AML-193 (cell line): ENCODE data around the gene HGF.
A peak's percentile ranks its signal among the peaks of the same experiment; 100 is the strongest.

Source experiments
- DNase-seq, 2 experiments: peaks; one replicate each; lab custom pipeline; 2025; lab: John Stamatoyannopoulos, UW

Gene HGF

DNA sequence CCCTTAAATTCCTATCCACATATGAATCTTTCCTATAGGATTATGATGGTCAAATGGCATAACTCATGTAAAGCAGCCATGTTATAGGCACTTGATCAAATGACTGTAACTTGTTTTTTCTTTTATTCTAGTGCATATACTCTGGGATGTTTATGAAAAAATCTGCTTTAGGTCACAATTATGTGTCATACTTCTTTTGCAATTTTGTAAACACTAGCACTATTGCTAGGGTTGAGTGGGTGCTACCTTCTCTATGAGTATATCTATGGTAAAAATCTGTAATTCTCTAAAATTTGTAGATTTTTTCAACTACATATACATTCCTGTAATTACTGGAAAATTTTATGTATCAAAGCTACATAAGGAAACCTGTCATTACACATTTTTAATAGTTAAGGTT is 50.0 kb downstream of the HGF start:
- DNase-seq: no peak

DNA sequence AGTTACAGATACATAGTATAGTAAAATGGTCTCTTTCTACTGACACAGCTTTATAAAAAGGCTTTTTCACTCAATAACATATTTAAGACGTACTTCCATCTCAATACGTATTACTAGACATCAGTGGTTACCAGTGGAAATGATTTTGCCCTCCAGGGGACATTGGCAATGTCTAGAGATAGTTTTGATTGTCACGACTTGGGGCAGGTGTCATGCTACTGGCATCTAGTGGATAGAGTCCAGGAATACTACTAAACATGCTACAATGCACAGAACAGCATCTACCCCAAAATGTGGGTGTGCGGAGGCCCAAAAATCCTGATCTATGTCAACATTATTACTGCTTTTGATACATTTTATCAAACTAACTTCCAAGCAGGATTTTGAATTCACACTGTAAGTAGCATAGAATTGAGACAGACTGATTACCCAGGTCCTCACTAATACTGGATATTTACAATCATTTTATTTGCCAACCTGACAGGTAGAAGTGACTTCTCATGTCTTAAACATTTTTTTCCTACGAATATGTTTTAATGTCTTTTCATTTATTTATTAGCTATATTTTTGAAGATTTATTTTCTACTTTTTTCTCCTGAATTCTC is 53.8 kb downstream of the HGF start:
- no peak for DNase-seq

DNA sequence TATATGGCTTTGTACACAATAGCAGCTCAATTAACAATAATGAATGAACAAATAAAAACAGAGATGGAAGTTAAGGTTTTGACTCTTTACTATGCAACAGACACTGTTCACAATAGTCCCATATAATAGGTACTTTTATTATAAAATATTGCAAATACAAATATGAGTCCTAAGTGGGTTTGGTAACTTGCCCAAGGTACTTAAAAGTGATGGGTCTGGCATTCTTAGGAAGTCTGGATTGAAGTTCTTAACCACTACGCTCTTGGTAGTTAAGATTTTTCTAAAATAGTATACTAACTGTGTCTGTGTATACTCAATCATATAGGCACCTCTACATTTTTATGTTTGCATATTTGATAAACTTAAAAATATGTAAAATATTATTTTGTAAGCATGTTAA is 55.5 kb downstream of the HGF start:
- DNase-seq: no peak

DNA sequence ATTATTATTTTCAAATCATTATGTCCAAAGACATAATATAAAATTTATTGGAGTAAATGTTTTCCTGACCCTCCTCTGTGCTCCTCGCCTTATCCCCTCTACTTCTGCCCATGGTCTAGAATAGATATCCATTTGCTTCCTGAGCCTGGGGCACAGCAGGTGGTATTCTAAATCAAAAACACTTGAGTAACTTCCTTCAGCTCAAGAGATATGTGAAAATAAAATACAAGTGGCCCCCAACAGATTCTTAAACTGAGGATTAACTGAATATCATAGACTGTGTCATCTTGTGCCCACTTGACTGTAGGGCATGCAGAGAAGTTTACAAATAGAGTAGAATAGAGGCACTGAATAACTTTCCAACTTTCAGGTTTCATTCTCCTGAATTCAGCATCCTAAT is 59.1 kb downstream of the HGF start:
- DNase-seq: no peak

DNA sequence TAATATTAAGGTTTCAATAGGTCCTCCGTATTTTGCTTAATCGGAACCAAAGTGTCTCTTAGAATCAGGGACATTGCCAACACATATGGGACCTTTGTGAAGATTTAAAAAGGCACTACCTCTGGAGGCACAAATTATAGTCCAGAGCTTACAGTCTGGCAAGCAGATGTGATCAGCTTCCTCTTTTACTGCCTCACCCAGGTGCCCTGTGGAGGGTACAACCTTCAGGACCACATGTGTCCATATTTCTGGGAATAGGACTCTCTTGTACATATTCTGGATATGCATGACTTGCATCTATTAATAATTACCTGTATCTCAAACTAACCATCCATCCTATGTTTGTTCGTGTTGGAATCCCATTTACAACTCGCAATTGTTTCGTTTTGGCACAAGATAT is 60.0 kb downstream of the HGF start:
- DNase-seq: no peak

DNA sequence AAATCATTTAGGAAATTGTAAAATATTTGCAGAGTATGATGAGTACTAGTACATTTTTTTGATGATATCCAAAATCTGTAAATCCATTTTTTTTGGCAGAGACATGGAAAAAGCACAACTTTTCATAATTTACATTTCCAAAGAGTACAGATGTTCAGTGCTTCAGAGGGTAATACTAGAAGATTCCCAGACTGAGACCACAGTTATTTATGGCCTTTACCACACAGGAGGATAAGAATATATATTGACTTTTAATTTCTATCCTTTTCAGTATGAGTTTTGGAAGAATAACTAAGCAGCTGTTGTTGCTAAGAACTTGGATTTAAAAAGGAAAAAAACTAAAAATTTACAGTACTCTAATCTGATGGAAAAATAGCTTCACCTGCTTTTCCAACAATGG is 61.9 kb downstream of the HGF start:
- DNase-seq: no peak

DNA sequence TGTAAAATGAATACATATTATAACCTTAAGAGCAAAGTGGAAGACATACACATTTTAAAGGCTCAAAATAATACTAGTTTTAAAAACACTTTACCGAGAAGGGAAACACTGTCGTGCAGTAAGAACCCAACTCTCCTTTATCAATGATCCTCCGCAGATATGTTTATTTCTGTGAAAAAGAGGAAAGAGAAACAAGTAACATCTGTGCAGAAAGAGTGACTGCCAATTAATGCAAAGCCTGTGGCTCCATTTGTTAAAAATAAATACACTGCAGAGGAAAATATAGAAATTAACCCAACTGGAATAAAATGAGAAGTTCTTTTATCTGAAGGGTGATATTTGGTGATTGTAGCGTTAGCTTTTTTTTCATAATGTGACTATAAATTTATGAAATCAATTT is 62.7 kb downstream of the HGF start:
- no peak for DNase-seq

DNA sequence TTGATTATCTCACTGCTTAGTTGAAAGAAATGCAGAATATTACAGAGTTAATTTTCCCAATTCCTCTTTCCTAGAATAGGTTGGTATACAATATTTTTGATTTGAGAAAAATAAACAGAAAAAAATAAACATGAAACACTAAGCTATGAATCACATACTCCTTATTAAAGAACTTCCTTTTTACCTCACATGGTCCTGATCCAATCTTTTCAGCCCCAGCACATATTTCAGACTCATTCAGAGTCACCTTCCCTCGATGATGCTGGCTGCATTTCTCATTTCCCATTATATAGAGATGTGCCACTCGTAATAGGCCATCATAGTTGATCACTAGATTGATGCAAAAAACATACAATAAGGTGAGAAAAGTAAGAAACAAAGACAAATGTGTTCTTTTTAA is 64.6 kb downstream of the HGF start:
- no peak for DNase-seq

DNA sequence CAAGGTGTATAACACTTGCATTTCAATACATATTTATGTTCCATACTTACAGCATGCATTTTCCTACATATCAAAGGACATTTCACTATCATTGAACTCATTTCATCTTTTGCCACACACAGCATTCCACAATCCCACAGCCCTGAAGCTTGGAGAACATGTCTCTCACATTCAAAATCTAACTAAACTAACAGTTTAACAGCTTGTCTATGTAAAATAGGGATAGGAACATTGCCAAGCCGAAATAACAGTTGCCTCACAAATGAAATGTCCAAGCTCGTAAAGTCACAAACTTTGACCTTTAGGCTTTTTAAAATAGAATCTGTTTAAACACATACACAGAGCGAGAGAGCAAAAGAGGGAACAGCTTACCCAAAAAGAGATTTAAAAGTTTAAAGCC is 65.3 kb downstream of the HGF start:
- no peak for DNase-seq

DNA sequence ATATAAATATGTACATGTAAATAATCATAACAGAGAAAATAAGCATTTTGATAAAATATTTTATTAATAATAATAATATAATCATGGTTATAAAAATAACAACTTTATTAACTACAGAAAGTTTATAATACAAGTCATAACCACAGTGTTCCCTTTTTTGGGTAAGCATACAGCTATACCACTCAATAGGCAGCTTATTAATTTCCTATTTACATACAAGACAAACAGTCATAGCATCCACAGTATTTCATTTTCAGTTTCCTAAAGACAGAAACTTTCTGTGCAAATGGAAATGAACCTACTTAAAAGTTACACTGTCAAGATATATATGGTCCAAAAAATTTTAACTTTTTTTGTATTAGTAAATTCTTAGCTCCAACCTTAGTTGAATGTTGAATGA is 70.9 kb downstream of the HGF start:
- no peak for DNase-seq

DNA sequence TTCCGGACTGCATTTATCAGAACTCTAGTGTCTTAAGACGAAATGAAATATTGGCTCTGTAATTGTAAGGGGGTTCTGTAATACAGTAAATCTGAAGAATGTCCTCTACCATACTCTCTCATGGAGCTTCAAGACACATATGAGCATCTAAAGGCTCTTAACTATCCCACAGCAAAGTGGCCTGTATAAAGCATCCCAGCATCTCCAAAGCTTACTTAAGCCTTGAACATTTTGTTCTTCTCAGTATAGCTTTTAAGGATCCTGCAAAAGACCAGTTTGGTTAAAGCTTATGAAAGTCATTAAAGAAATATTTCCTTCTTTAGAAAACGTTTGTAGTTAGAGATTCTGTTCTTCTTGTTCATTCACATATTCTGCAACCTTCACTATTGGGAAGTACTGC is 75.1 kb downstream of the HGF start:
- no peak for DNase-seq

DNA sequence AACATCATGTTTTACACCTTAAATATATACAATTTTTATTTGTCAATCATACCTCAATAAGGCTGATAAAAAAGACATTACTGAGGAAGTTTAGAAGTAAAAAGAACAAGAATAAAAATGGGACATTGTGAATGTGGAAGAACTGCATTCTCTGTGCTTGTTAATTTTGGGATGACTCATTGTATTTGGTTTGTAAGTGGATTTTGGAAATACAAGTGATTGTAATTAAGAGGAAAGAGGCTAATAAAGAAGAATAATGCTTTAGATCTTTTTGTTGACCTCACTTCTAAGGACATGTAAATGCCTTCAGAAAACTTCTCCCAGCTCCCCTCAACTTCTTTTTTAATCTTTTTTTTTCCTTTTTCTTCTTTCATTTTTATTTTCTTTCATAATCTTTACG is 76.0 kb downstream of the HGF start:
- DNase-seq: no peak

DNA sequence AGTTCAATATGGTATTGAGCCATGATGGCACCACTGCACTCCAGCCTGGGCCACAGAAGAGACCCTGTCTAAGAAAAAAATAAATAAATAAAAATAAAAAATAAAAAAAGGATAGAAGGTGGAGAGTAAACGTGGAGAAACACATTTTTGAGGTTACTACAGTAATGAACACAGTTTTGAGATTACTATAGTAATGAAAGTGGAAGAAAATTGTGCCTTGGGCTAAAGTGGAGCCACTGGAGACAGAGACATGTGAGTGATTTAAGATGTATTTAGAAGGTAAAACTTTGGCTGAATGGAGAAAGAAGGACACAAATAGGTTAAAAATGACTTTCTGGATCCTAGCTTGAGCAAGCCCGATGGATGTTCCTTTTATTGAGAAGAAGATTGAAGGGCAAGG is 76.8 kb downstream of the HGF start:
- DNase-seq: no peak

DNA sequence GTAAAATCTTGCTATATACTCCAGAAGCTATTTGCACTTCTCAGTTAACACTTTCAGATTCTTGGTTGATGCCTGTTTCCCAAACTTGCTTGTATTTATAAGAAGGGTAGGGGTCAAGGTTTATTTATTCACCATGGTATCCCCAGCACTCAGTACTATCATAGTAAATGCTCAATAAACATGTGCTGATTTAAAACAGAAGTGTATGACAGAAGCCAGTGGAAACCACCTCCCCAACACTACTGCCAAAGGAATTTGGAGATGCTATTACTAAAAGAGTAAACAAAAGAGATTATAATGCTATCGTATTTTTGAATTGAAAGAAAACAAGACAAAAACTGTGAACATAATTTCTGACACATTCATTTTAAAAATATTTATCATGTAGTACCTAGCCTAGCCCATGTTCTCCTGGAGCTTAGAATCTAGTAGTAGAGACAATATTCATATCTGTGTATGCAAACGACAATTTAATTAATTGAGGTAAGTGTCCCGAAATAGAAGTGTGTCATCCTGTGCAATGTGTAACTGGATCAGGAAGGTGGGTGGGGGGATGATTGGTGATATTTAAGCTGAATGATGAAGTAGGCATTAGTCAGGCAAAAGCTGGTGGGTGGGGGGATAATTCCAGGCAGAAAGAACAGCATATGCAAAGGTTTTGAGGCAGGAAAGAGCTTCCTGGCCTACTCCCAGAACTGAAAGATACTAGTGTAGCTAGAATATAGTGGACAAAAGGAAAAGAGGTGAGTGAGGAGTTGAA is 77.5 kb downstream of the HGF start:
- no peak for DNase-seq

DNA sequence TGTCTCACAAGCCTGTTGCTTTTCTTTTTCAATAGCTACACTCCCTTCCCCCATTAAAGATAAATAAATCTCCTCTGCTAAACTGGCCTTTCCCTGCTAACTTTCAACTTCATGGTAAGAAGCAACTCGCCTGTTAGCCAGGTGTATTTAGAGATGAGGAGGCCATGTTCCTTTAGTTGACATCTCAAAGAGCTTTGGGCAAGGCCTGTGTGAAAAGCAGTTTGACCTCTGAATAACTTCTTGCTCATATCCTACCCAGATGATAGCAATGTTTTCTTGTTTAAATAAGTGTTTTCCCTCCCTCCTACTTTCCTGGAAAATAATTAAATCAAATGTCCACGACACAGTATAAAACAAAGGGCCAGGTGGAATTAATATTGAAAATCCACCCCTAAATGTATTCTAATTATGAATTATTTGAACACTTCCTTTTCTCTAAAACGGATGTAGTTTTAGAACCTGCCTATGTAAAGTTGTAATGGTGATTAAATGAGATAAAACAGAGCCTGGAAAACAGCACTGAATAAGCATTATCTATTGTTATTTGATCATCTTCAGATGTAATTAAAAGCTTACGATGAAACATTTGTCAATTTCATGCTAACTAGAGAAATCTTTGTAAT is 78.5 kb downstream of the HGF start:
- no peak for DNase-seq

DNA sequence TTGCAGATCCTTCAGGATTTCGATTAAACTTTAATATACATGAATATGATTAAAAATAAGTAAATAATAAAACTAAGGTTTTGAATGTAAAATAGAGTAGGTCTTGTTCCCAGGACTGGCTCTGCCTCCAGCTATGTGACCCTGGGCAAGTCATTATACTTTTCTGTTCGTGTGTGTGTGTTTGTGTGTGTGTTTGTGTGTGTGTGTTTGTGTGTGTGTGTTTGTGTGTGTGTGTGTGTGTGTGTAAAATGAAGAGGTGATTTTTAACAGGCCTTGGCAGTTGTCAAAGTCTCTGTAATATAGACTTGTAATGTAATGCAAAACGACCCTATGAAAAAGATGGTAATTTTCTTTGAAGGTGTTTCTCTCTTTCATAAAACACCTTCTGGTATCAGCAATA is 79.2 kb downstream of the HGF start:
- no peak for DNase-seq

DNA sequence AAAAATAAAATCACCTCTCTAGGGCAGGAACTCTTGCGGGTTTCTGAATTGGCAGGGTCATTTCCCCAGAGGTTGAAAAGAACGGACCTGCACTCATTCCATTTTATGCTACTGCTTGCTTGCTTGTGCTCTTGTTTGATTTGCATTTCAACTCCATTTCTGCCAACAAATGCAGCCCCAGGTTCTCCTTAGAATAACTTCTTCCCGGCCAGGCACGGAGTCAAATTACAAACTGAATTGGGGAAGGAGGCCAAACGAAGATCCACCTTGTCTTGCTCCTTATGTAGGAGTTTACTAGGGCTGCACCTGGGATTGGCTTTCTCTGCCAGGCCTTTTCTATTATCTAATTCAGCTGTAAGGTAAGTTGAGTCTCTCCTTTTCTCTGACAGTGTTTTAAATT is 79.6 kb downstream of the HGF start:
- DNase-seq: no peak

DNA sequence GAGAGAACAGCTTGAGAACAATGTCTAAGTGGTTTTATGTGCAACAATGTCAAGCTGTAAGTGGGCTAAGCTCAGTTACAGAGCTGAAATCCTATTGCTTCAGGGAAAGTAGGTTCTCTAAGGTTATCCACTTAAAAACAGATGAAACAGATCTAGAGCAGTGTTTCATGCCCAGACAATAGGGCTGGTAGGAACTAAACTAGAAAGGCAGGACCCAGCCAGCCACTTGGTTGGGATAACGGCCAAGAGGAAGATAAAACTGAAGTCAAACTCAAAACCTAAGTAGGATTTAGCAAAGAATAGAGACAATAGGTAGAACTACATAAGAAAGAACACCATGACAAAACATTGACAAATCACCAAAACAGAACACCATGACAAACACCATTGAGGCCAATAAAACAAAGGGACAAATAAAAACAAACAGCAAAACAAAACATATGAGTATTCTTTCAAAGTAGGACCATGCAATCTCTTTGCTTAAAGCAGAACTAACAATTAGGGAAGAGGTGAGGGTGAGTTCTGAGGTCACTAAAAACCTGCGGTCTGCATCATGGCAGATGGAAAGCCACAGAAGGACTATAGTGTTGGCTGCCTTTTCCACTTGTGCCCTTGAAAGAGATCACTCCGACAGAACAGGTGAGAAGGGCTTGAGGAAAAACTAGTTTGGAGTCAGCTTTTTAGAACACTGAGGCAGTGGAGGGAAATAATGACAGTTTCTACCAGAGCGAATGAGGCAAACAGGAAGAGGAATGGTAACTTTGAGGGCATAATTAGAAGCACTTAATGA is 81.0 kb downstream of the HGF start:
- no peak for DNase-seq

DNA sequence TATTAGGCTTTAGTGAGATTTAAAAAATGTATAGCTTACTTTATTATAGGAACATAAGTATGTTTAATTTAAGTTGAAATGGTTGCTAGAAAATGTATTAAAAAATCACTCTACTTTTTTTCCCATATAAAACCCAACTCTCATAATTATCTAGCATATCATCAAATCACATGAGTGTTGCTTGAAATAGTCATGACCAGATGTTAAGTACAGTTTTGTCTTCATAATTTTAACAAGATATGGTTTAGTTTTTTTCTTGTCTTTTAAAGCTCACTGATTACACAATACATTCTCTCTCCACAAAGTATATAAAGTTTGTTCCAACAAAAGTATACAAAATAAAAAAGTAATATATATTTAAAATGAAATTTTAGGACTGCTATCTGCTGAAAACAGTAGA is 82.8 kb downstream of the HGF start:
- no peak for DNase-seq

DNA sequence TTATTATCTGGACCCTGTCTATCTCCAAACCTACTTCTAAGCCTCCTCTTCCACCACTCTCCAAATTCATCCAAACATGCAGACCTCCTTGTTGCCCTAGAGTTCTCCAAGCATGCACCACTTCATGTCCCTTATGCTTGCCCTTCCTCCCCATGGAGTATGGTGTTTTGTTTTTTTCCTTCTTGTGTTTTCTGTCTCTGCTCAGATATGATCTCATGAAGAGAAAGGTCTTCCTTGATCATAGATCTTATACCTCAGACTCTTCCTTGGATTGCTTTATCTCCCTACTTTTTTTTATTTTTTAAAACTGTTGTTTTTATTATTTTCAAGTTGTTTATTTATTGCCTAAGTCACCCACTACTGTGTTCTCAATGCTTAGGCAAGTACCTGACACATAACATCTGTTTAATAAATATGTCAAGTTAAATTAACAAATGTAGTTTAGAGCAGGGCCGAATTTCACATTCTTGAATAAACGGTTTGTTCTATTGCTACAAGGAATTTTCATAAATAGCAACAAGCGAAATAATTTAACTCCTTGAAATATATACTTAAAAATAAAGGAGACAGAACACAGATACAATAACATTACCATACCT is 84.5 kb downstream of the HGF start:
- no peak for DNase-seq

DNA sequence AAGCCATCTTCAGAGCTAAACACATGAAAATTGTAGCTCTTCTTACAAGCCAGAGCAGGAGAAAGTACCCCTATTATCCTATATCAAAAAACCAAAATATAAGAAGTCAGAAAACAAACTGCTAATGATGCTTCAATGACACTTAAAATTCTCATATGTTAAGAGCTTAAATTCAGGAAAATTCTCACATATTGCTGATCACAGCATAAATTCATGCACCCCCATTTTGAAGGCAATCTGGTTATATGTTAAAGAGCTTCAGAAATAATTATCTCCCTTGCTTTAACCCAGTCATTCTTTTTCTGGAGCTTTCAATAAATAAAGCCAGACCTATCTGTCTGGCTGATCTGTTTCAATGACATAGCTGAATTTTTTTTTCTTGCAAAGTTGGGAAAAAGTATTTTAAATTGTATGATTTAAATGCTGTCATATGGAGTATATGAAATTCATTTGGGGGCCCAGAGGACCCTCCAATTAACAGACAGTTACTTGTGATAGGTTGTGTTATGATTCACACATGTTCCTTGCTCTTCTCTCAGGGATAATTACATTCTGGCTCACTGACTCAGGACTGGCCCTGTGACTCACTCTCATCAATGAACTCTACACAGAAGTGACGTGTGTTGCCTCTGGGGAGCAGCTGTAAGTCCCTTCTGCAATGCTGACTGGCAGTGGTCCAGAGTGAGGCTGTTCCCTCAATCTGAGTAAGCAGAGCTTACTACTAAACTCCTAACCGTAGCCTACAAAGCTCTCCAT is 85.2 kb downstream of the HGF start:
- peak; percentile 79 to 86 for DNase-seq

DNA sequence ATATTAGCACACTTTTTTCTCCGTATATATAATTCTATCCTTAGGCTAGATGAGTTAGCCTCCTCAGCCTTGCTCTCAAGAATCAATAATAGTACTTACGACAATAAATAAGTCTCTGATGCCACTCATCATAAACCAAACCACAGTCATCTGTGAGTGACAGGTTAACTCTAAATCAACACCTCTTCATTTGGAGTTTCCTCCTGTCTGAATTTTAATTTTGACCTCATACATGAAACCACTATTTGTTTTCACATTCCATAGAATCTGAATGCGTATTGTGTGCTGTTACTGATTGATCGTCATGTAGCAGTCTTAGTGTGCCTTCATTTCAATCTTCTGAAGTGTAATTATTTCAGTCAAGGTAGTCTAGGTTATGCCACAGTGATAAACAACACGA is 85.8 kb downstream of the HGF start:
- DNase-seq: no peak
